ENCODE results near the gene SDK1.
"Not testable (repeated sequence)": the region's sequence is repeated elsewhere in the genome, so short reads cannot be mapped to it uniquely, and the experiment has no call there.

The SDK1 gene

GRCh38 chr7:4248295-4248694 is 947.2 kb downstream of the SDK1 start:
- DNase-seq (ENCODE audit: low spot score), result no peak

DNA sequence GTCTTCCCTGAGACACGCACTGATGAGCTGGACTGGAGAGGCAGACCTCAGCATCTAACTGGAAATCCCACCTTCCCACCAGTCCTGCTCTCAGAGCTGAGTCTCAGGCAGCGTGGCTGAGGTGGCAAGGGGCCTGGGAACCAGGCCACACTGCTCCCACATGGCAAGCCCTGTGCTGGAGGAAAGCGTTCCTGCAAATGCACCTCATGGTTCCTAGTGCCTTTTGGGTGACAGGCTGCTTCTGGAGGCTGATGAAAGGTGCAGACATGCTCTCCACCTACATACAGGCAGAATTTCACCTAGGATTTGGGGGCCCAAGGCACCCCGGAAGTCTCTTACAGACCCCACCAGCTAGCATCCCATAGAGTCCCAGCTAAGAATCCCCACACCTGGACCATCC is 948.2 kb downstream of the SDK1 start:
- no peak for DNase-seq (ENCODE audit: low spot score)

DNA sequence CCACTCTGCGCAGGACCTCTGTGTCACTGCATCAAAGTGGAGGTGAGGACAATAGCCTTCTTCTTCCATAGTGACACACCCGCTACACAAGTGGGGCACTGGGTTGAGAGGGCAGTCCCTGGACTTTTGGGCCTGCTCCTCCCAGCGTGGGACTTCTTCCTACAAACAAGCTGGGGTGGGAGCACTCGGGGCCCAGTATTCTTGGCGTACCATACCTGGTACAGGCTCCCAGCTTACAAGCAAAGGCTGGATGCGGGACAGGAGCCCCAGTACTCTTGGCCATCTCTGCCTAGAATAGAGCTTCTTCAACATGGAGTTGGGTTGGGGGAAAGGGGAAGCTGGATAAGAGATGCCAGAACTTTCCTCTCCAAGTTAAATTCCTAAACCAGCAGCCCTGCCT is 954.3 kb downstream of the SDK1 start:
- no peak for DNase-seq (ENCODE audit: low spot score)

GRCh38 chr7:4256286-4256685 is 955.2 kb downstream of the SDK1 start:
- DNase-seq (ENCODE audit: low spot score), result no peak

- DNase-seq (ENCODE audit: low spot score), result no peak
Observed at GRCh38 chr7:4257146-4258111, 956.4 kb downstream of the SDK1 start.

DNA sequence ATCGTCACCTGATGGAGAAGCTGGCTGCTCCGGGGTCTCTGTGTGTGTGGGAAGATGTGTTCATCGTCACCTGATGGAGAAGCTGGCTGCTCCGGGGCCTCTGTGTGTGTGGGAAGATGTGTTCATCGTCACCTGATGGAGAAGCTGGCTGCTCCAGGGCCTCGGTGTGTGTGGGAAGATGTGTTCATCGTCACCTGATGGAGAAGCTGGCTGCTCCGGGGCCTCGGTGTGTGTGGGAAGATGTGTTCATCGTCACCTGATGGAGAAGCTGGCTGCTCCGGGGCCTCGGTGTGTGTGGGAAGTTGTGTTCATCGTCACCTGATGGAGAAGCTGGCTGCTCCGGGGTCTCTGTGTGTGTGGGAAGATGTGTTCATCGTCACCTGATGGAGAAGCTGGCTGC is 959.1 kb downstream of the SDK1 start:
- DNase-seq (ENCODE audit: low spot score), result not testable (repeated sequence)

- DNase-seq (ENCODE audit: low spot score), result no peak
Observed at GRCh38 chr7:4260867-4261600, 960.0 kb downstream of the SDK1 start.

DNA sequence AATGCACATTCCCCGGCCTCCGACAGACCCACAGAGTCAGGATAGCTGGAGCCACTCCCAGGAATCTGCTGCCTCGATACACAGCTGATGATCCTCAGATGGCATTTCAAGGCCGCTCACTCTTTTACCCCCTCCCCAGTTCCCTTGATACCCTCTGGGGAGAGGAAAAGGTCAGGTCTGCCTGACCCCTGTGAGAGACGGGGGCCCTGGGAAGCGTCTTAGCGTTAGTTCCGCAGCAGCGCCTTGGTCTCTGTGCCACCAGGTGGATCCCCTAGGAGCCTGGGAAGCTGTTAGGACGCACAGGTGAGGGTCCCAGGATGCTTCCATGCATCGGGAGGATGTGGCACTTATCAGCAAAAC is 960.5 kb downstream of the SDK1 start:
- DNase-seq (ENCODE audit: low spot score), result no peak

- DNase-seq (ENCODE audit: low spot score), result not testable (repeated sequence)
Observed at GRCh38 chr7:4264206-4264605, 963.2 kb downstream of the SDK1 start.

- DNase-seq (ENCODE audit: low spot score), result no peak
Observed at GRCh38 chr7:4265066-4265465, 964.0 kb downstream of the SDK1 start.

DNA sequence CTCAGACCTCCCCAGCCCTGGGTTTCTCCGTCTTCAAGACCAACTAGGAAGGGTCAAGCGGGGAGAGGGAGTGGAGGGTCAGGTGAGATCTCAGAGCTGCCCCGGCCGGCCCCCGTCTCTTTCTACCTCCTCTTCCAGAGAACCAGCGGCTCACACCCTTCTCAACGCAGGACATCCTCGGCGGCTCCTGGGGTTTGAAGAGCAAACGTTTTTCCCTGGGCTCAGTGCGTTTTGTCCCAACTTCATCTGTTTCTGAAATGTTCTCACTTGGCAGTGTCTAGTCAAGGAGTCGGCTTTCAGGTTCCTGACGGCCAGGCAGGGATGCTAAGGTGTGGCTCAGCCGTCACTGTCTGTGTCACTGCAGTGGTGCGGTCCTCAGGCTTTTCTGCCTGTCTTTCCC is 964.6 kb downstream of the SDK1 start:
- no peak for DNase-seq (ENCODE audit: low spot score)

GRCh38 chr7:4266270-4267040 is 965.4 kb downstream of the SDK1 start:
- DNase-seq (ENCODE audit: low spot score), result no peak

GRCh38 chr7:4267341-4268039 is 966.4 kb downstream of the SDK1 start:
- DNase-seq (ENCODE audit: low spot score), result no peak

DNA sequence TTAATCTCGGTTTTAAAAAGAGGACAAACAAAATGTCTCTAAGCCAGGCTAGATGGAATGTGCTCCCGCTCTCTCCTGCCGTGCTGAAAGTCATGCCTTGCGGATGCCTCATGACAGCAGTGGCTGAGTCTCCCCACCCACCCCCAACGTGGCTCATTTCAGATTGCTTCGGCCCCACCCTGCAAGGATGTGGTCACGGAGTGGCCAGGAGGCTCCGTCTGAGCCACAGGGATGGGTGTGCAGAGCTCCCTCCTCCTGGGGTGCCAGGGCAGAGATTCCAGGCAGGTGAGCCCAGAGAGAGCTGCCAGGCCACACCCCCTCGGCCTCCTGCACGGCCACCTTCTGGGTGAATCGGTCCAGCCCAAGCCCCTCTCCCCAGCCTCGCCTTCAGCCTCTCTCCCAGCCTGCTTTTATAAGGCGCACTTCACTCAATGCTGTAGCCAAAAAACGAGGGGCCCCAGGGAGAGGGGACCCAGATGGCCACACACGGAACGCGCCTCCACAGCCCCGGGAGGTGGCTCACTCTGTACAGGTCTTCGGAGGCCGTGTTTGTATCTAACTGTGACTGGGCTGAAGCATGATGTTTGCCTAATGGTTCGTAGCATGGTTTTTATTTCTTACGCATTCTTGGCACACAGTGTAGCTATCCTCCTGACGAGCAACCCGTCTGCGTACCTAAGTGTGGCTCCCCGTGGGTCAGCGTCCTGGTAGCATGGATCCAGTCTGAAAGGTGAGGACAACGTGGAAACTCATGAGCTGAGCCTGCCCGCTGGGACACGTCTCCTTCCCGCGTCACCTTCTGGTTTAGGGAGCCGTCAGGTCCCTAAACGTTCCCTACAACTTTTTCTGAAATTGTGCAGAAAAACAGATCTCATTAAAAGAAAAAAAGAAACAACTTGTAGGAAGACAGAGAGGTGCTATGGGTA is 967.3 kb downstream of the SDK1 start:
- DNase-seq (ENCODE audit: low spot score), result no peak

- DNase-seq (ENCODE audit: low spot score), result no peak
Observed at GRCh38 chr7:4269086-4269485, 968.0 kb downstream of the SDK1 start.

- DNase-seq (ENCODE audit: low spot score), result no peak
Observed at GRCh38 chr7:4269746-4270145, 968.7 kb downstream of the SDK1 start.

DNA sequence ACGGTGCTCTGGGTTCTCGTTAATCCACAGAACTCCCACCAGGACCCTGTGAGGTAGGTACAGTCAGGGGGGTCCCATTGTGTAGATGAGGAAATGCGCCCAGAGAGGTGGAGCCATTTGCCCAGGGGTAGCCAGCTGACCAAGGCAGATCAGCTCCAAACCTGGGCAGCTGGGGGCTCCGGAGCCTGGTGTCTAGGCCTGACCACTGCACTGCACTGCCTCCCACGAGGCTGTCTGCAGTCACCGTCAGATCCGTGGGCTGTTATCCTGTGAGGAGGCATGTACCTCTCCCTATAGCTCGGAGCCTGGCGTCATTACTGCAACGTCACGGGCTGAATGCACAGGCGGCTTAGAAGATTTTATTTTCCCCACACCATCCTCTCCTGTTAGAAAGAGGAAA is 969.2 kb downstream of the SDK1 start:
- no peak for DNase-seq (ENCODE audit: low spot score)

DNA sequence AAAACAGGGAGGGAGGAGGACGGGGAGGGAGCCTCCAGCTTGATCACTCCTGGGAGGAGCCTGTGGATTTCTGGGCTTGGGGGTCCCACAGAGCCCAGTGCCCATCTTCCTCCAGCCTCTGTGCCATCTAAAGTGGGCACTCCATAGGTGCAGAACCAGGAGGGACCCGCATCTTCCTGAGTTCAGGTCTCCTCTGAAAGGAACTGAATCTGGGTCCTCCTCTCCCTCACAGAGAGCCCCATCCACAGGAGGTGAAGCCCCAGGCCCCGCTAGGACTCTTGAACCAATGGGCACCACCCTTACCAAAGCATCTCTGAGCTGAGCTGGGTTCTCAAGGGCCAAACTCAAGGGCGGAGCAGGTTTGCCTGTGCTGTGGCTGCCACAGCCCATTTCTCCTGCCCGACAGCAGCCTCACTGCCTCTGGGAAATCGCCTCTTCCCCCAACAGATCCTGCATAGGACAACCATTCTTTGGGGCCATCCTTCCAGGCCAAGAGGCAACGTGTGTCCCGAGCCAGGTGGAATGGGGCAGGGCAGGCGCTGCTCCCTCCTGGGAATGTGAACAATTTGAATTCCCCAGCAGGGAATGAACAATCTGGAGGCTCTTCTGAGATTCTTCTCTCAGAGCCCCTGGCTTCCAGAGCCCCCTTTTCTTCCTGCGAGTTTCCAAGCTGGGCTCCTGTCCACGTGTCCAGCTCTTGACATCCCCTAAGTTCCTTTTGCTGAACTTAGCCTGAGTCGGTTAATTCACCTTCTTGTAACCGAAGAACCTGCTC is 970.1 kb downstream of the SDK1 start:
- no peak for DNase-seq (ENCODE audit: low spot score)

- DNase-seq (ENCODE audit: low spot score), result no peak
Observed at GRCh38 chr7:4271716-4272015, 970.6 kb downstream of the SDK1 start.

DNA sequence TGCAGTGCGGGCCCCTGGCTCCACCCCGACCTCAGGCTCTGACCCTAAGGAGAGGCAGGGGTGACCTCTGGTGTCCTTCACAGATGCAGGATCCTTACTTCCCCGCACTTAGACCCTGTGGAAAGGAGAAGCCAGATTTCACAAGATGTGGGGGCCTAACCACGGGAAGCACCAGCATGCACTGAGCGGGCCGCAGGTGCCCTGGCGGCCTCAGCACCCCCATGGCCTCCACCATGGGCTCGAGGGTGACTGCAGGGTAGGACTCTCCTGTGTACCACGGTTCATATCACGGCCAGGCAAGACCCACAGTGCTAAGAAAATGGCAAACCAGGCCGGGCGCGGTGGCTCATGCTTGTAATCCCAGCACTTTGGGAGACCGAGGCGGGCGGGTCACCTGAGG is 971.1 kb downstream of the SDK1 start:
- no peak for DNase-seq (ENCODE audit: low spot score)

Data from germinal center (tissue), 1 donor.